Measurements from ENCODE around the gene SIDT2. TPM values are rescaled to one million over a fixed set of nuclear protein-coding genes. Genes with fewer than 3 reads are reported as not detected.

SIDT2 gene
- total and polyA plus RNA-seq, 2 of the 4 experiments (the other 2 are of a cell fraction), result 7.3 to 30.3 TPM

DNA sequence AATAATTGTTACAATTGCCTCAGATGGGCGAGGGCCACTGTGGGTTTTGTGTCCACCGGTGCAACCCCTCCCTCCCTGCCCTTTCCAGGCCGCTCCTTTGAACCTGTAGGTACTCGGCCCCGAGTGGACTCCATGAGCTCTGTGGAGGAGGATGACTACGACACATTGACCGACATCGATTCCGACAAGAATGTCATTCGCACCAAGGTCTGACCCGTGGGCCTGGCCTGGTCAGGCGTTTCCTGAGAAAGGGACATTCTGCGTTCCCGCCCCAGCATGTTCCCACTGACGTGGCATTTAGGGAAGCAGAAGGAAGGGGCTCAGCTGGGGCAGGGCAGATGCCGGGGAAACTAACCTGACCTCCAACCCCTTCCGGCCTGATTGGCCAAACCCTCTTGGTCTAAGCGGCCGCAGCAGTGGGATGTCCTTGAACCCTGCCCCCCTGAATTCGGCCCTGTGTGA, 10.1 kb downstream of the SIDT2 start:
- intact Hi-C loops (cut with micrococcal nuclease), result no loop called here

More for the DNA sequence above, 10.1 kb downstream of the SIDT2 start:
- dilution Hi-C loops (cut with HindIII; ENCODE audit: low sequenced_read_pairs, unreplicated experiment), result no loop called here
- H3K9me1 ChIP-seq (ENCODE audit: insufficient read depth, low read length), result 0 out of 2 replicates have a peak, but pooled peaks cover 4% of the 10 kb centered on the region
- no peak overlapping the region for H3K18ac ChIP-seq (ENCODE audit: low read depth, low read length)
- no peak overlapping the region for H2AK5ac ChIP-seq (ENCODE audit: low read depth, low read length)
- 98% methylated on average over 6 of the region's 20 CpGs; no CpG with 5 or more reads in 1 of the 2 experiments for WGBS, 2 experiments (ENCODE audit: extremely low coverage in 2 of 2, insufficient read length in 1 of 2)
- no peak overlapping the region for H3K4me2 ChIP-seq (ENCODE audit: low read depth, low read length)
- no peak overlapping the region for H2BK15ac ChIP-seq (ENCODE audit: low read depth, low read length)
- peak overlapping the region; percentile 49 for H2AFZ ChIP-seq (replicated peaks; ENCODE audit: low read length, poor library complexity)
- no peak overlapping the region for H3K23ac ChIP-seq (ENCODE audit: low read depth, low read length)
- peak overlapping the region; percentile 50 for H2AK9ac ChIP-seq (replicated peaks; ENCODE audit: low read depth, low read length, poor library complexity)
- H3K9me3 ChIP-seq (ENCODE audit: control insufficient read depth, insufficient read depth, low read length), result no peaks in the 10 kb centered on the region
- no peak overlapping the region for H4K91ac ChIP-seq (ENCODE audit: insufficient read depth, low read depth, low read length)
- H3K14ac ChIP-seq (replicated peaks; ENCODE audit: low read depth, low read length), result no peak overlapping the region
- H3K56ac ChIP-seq (ENCODE audit: extremely low read depth, insufficient read depth, low read length), result no peak overlapping the region
- no peak overlapping the region for H2BK120ac ChIP-seq (ENCODE audit: low read depth, low read length)
- POLR2A ChIA-PET (ENCODE audit: unreplicated experiment), result no interaction called here
- TF ChIP-seq, protein P1, sequence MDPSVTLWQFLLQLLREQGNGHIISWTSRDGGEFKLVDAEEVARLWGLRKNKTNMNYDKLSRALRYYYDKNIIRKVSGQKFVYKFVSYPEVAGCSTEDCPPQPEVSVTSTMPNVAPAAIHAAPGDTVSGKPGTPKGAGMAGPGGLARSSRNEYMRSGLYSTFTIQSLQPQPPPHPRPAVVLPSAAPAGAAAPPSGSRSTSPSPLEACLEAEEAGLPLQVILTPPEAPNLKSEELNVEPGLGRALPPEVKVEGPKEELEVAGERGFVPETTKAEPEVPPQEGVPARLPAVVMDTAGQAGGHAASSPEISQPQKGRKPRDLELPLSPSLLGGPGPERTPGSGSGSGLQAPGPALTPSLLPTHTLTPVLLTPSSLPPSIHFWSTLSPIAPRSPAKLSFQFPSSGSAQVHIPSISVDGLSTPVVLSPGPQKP (IDR thresholded peaks at IDR 0.05; ENCODE audit: borderline replicate concordance, low read depth, low read length), result no peak
- TF ChIP-seq RFX5 (IDR thresholded peaks at IDR 0.05; ENCODE audit: low read depth, low read length), result no peak
- TF ChIP-seq SMC3 (IDR thresholded peaks at IDR 0.05; ENCODE audit: low read depth, low read length), result no peak
- TF ChIP-seq, protein P2, sequence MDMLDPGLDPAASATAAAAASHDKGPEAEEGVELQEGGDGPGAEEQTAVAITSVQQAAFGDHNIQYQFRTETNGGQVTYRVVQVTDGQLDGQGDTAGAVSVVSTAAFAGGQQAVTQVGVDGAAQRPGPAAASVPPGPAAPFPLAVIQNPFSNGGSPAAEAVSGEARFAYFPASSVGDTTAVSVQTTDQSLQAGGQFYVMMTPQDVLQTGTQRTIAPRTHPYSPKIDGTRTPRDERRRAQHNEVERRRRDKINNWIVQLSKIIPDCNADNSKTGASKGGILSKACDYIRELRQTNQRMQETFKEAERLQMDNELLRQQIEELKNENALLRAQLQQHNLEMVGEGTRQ (IDR thresholded peaks at IDR 0.05; ENCODE audit: low read depth, low read length), result no peak
- TF ChIP-seq MAFK (IDR thresholded peaks at IDR 0.05; ENCODE audit: low read depth, low read length), result no peak
- no peak for TF ChIP-seq NFE2L2 (IDR thresholded peaks at IDR 0.05; ENCODE audit: low read depth, low read length)
- TF ChIP-seq, protein P3, sequence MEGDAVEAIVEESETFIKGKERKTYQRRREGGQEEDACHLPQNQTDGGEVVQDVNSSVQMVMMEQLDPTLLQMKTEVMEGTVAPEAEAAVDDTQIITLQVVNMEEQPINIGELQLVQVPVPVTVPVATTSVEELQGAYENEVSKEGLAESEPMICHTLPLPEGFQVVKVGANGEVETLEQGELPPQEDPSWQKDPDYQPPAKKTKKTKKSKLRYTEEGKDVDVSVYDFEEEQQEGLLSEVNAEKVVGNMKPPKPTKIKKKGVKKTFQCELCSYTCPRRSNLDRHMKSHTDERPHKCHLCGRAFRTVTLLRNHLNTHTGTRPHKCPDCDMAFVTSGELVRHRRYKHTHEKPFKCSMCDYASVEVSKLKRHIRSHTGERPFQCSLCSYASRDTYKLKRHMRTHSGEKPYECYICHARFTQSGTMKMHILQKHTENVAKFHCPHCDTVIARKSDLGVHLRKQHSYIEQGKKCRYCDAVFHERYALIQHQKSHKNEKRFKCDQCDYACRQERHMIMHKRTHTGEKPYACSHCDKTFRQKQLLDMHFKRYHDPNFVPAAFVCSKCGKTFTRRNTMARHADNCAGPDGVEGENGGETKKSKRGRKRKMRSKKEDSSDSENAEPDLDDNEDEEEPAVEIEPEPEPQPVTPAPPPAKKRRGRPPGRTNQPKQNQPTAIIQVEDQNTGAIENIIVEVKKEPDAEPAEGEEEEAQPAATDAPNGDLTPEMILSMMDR (conservative IDR thresholded peaks at IDR 0.05; ENCODE audit: low read depth, low read length), result no peak
- no peak for TF ChIP-seq MXI1 (IDR thresholded peaks at IDR 0.05; ENCODE audit: borderline replicate concordance, low read depth, low read length)
- TF ChIP-seq RAD21 (IDR thresholded peaks at IDR 0.05; ENCODE audit: low read length), result no peak
- no peak for TF ChIP-seq CHD1 (IDR thresholded peaks at IDR 0.05; ENCODE audit: low read depth, low read length)
- no peaks in the 10 kb centered on the region for H3K4me1 ChIP-seq (ENCODE audit: control insufficient read depth, insufficient read depth, low read length)
- H3K4me3 ChIP-seq (ENCODE audit: insufficient read depth, low read depth, low read length), result no peak overlapping the region
- no TSS peak for BruUV-seq (replicated peaks)
- in situ Hi-C loops (cut with MboI; ENCODE audit: low sequenced_read_pairs), result no loop called here
- no peak overlapping the region for H4K5ac ChIP-seq (ENCODE audit: low read depth, low read length)
- H3K9ac ChIP-seq (ENCODE audit: low read depth, low read length), result no peak overlapping the region
- H3K27me3 ChIP-seq (ENCODE audit: control insufficient read depth, insufficient read depth, low read length), result no peaks in the 10 kb centered on the region
- H4K20me1 ChIP-seq (ENCODE audit: insufficient read depth, low read length), result no peaks in the 10 kb centered on the region
- no peak overlapping the region for H2BK5ac ChIP-seq (ENCODE audit: low read depth, low read length, poor library complexity, severe bottlenecking)
- H2BK20ac ChIP-seq (ENCODE audit: low read depth, low read length), result no peak overlapping the region
- no peaks in the 10 kb centered on the region for H3K79me1 ChIP-seq (ENCODE audit: low read depth in 1 of 2, low read length in 2 of 2)
- H4K8ac ChIP-seq (ENCODE audit: low read depth in 2 of 2, low read length in 2 of 2), result no peak overlapping the region
- CTCF ChIA-PET, result no interaction called here
- H3K4ac ChIP-seq (ENCODE audit: low read depth, low read length), result no peak overlapping the region
- ATAC-seq (ENCODE audit: low read depth) (no peak), DNase-seq (no peak)
- no peak overlapping the region for H3K27ac ChIP-seq (ENCODE audit: insufficient read depth, low read length)
- H3K36me3 ChIP-seq (ENCODE audit: control insufficient read depth, insufficient read depth, low read length), result peaks cover 69% of the 10 kb centered on the region
